Smooth muscle cell (in vitro differentiated cells): ENCODE data around the gene FRMD1. TPM values are rescaled to one million over a fixed set of nuclear protein-coding genes. Genes with fewer than 3 reads are reported as not detected.

Source experiments
- DNase-seq: peaks from one replicate; lab custom pipeline; 2025; ENCODE audit not compliant: unreplicated experiment; lab: John Stamatoyannopoulos, UW
- H2AFZ ChIP-seq: fragments of 200-600 bp; sonication (generic); 2 replicates; pipeline ENCODE4 v1.6.0; 2016; ENCODE audit warnings: antibody characterized with exemption, low read depth, mild to moderate bottlenecking
- H3F3A ChIP-seq: fragments of 200-600 bp; sonication (generic); 2 replicates; pipeline ENCODE4 v1.6.0; 2017; ENCODE audit warnings: antibody characterized with exemption, low read depth
- H3K27ac ChIP-seq: fragments of 200-600 bp; sonication (generic); 2 replicates; pipeline ENCODE4 v1.5.1; 2016; ENCODE audit warnings: low read depth, mild to moderate bottlenecking
- H3K27me3 ChIP-seq: fragments of 200-600 bp; sonication (generic); 2 replicates; pipeline ENCODE4 v1.6.1; 2016; ENCODE audit warnings: low read depth, mild to moderate bottlenecking
- H3K36me3 ChIP-seq: fragments of 200-600 bp; sonication (generic); 2 replicates; pipeline ENCODE4 v1.5.1; 2016; ENCODE audit warnings: low read depth
- H3K4me1 ChIP-seq: fragments of 200-600 bp; sonication (generic); 2 replicates; pipeline ENCODE4 v1.5.1; 2016; ENCODE audit warnings: low read depth
- H3K4me2 ChIP-seq: fragments of 200-600 bp; sonication (generic); 2 replicates; pipeline ENCODE4 v1.6.0; 2016; ENCODE audit warnings: mild to moderate bottlenecking
- H3K4me3 ChIP-seq: fragments of 200-600 bp; sonication (generic); 2 replicates; pipeline ENCODE4 v1.5.1; 2016; ENCODE audit warnings: mild to moderate bottlenecking
- H3K79me2 ChIP-seq: fragments of 200-600 bp; sonication (generic); 2 replicates; pipeline ENCODE4 v1.6.0; 2016; ENCODE audit warnings: low read depth, mild to moderate bottlenecking
- H3K9ac ChIP-seq: fragments of 200-600 bp; sonication (generic); 2 replicates; pipeline ENCODE4 v1.6.0; 2016; ENCODE audit warnings: low read depth
- H3K9me3 ChIP-seq: fragments of 200-600 bp; sonication (generic); replicated peaks from 2 replicates; pipeline ENCODE4 v1.5.1; 2016; ENCODE audit warnings: low read depth
- H4K20me1 ChIP-seq: fragments of 200-600 bp; sonication (generic); 2 replicates; pipeline ENCODE4 v1.6.0; 2016; ENCODE audit warnings: low read depth
- CTCF ChIP-seq: fragments of 200-600 bp; sonication (generic); IDR thresholded peaks from 2 replicates; pipeline ENCODE4 v1.5.1; 2017; ENCODE audit warnings: borderline replicate concordance, mild to moderate bottlenecking, antibody characterized with exemption; ENCODE audit not compliant: insufficient read depth, poor library complexity, severe bottlenecking
- WGBS: methylation state at CpG from one replicate; pipeline ENCODE4 v1.1.7; 2016; ENCODE audit warnings: low lambda C conversion rate; 5-methylcytosine and 5-hydroxymethylcytosine counted together
- polyA plus RNA-seq: library from polyadenylated mRNA; unstranded; fragments of >200 nt; fragmentation: Nextera tagmentation; extraction: Ambion mirVana; gene quantifications from 2 replicates; pipeline ENCODE4 v1.2.1, GENCODE V29; 2016
- total RNA-seq: library from RNA; depleted of rRNA; stranded (reverse); fragments of >200 nt; gene quantifications from 2 replicates; pipeline ENCODE4 v1.2.3, GENCODE V29; 2014

FRMD1 gene
- total and polyA plus RNA-seq, 2 experiments from 2014 or later = not detected

GRCh38 chr6:168121303-168121665 is 42.3 kb upstream of the FRMD1 start:
- no peaks in the 10 kb centered on the region for H3K4me1 ChIP-seq
- WGBS = 94% methylated on average over 8 of the region's 8 CpGs
- no peaks in the 10 kb centered on the region for H3K36me3 ChIP-seq
- TF ChIP-seq CTCF = no peak
- H4K20me1 ChIP-seq = no peaks in the 10 kb centered on the region
- H2AFZ ChIP-seq = no peak overlapping the region
- no peak for DNase-seq
- no peaks in the 10 kb centered on the region for H3K27me3 ChIP-seq
- H3K9ac ChIP-seq = no peak overlapping the region
- no peak overlapping the region for H3K4me3 ChIP-seq
- no peaks in the 10 kb centered on the region for H3K9me3 ChIP-seq
- H3K4me2 ChIP-seq = no peak overlapping the region
- H3K27ac ChIP-seq = no peak overlapping the region
- H3F3A ChIP-seq = no peaks in the 10 kb centered on the region
- H3K79me2 ChIP-seq = no peaks in the 10 kb centered on the region

DNA sequence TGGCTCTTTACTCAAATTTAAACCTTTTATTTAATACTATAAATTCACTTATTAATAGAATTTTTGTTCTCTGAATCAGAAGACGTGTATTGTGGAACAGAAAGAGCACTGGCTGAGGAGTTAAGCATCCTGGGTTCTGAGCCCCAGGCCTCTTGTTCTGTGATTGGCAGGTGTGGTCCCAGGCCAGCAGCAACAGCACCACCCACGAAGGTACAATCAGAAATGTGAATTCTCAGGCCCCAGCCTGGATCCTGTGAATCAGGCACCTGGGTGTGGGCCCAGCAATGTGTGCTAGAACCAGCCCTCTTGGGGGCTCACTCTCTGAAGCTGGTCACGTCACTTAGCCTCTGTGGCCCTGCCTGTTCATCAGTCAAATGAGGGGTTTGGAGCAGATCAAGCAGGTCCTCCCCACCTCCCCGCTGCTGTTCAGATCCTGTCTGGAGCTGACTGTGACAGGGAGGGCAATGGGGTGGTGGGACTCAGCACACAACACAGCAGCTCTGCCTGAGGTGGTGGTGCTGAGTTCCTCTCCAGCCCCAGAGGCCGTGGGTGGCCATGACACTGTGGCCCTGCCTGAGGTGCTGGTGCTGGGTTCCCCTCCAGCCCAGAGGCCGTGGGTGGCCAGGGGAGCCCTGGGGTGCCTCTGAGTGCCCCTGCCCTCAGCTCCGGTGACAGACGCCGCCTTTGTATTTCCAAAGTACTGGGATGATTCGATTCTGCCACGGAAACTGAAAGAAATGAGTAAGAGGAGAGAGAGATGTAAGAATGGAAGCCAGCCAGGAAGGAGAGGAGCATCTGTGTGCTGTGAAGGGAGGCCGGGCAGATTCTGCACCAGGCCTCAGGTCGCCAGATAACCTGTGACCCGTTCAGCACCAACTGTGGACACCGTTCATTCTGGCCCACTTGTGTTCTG is 41.6 kb upstream of the FRMD1 start:
- Histone ChIP-seq H3K27me3 (no peaks in the 10 kb centered on the region), H3K9me3 (no peaks in the 10 kb centered on the region), H3K4me2 (no peak overlapping the region), H4K20me1 (no peaks in the 10 kb centered on the region), H3K4me1 (no peaks in the 10 kb centered on the region), H3K36me3 (no peaks in the 10 kb centered on the region), H3K27ac (no peak overlapping the region), H3F3A (no peaks in the 10 kb centered on the region), H2AFZ (no peak overlapping the region), H3K4me3 (no peak overlapping the region), H3K79me2 (no peaks in the 10 kb centered on the region), H3K9ac (no peak overlapping the region)
- DNase-seq = no peak
- no peak for TF ChIP-seq CTCF
- WGBS = 81% methylated on average over 15 of the region's 15 CpGs

DNA sequence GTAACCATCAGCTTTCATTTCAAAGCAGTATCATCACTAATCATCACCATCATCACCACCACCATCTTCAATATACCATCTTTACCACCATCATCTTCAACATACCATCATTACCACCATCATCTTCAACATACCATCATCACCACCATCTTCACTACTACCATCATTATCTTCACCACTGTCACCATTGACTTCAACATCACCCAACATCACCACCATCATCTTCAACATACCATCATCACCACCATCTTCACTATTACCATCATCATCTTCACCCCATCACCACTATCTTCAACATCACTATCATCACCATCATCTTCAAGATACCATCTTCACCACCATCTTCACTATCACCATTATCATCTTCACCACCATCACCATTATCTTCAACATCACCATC is 40.5 kb upstream of the FRMD1 start:
- no peak overlapping the region for H3K9ac ChIP-seq
- no peak overlapping the region for H2AFZ ChIP-seq
- no peaks in the 10 kb centered on the region for H3K79me2 ChIP-seq
- no peak overlapping the region for H3K27ac ChIP-seq
- H3F3A ChIP-seq = no peaks in the 10 kb centered on the region
- H3K4me2 ChIP-seq = no peak overlapping the region
- TF ChIP-seq CTCF = no peak
- no peaks in the 10 kb centered on the region for H3K9me3 ChIP-seq
- no peaks in the 10 kb centered on the region for H3K36me3 ChIP-seq
- no peaks in the 10 kb centered on the region for H3K4me1 ChIP-seq
- H3K4me3 ChIP-seq = no peak overlapping the region
- no peaks in the 10 kb centered on the region for H3K27me3 ChIP-seq
- H4K20me1 ChIP-seq = no peaks in the 10 kb centered on the region
- DNase-seq = no peak

GRCh38 chr6:168118935-168119334 is 39.9 kb upstream of the FRMD1 start:
- no peaks in the 10 kb centered on the region for H3K4me1 ChIP-seq
- H3K4me3 ChIP-seq = no peak overlapping the region
- WGBS = 89% methylated on average over 7 of the region's 7 CpGs
- no peak overlapping the region for H3K27ac ChIP-seq
- DNase-seq = no peak
- no peak overlapping the region for H3K9ac ChIP-seq
- no peaks in the 10 kb centered on the region for H3K36me3 ChIP-seq
- no peaks in the 10 kb centered on the region for H3F3A ChIP-seq
- H3K27me3 ChIP-seq = no peaks in the 10 kb centered on the region
- H3K79me2 ChIP-seq = no peaks in the 10 kb centered on the region
- no peaks in the 10 kb centered on the region for H4K20me1 ChIP-seq
- no peak overlapping the region for H3K4me2 ChIP-seq
- no peak for TF ChIP-seq CTCF
- H3K9me3 ChIP-seq = no peaks in the 10 kb centered on the region
- H2AFZ ChIP-seq = no peak overlapping the region
